Loucy (cell line): ENCODE data around the gene UMODL1.

Experiments used
- H2AFZ ChIP-seq: fragments of 200-600 bp; sonication (generic); 2 replicates; pipeline ENCODE4 v1.6.0; 2016; ENCODE audit warnings: antibody characterized with exemption, mild to moderate bottlenecking, low read length, moderate library complexity
- H3F3A ChIP-seq: fragments of 200-600 bp; 2 replicates; pipeline ENCODE4 v1.6.0; 2016; ENCODE audit warnings: antibody characterized with exemption, low read depth, mild to moderate bottlenecking
- H3K27me3 ChIP-seq: fragments of 200-600 bp; sonication (generic); 2 replicates; pipeline ENCODE4 v1.6.1; 2014; ENCODE audit warnings: low read length, mild to moderate bottlenecking; ENCODE audit not compliant: insufficient read depth, poor library complexity, severe bottlenecking
- H3K36me3 ChIP-seq: fragments of 200-600 bp; sonication (generic); 2 replicates; pipeline ENCODE4 v1.6.1; 2016; ENCODE audit warnings: low read length; ENCODE audit not compliant: insufficient read depth
- H3K4me1 ChIP-seq: fragments of 200-600 bp; sonication (generic); 2 replicates; pipeline ENCODE4 v1.5.1; 2014; ENCODE audit warnings: low read length, mild to moderate bottlenecking; ENCODE audit not compliant: insufficient read depth, poor library complexity, severe bottlenecking
- H3K4me2 ChIP-seq: fragments of 200-600 bp; sonication (generic); 2 replicates; pipeline ENCODE4 v1.6.0; 2014; ENCODE audit warnings: antibody characterized with exemption, low read length, low read depth, mild to moderate bottlenecking; ENCODE audit not compliant: poor library complexity, severe bottlenecking
- H3K4me3 ChIP-seq: fragments of 200-600 bp; sonication (generic); 2 replicates; pipeline ENCODE4 v1.5.1; 2014; ENCODE audit warnings: low read length, mild to moderate bottlenecking, mixed read lengths; ENCODE audit not compliant: poor library complexity, severe bottlenecking
- H3K79me2 ChIP-seq: fragments of 200-600 bp; sonication (generic); 2 replicates; pipeline ENCODE4 v1.6.1; 2014; ENCODE audit warnings: low read length; ENCODE audit not compliant: insufficient read depth
- H3K9ac ChIP-seq: fragments of 200-600 bp; sonication (generic); 2 replicates; pipeline ENCODE4 v1.6.0; 2014; ENCODE audit warnings: mild to moderate bottlenecking, low read depth, low read length, moderate library complexity; ENCODE audit not compliant: poor library complexity, severe bottlenecking
- H3K9me2 ChIP-seq: fragments of 200-600 bp; sonication (generic); replicated peaks from 2 replicates; pipeline ENCODE4 v1.6.1; 2016; ENCODE audit warnings: low read depth, low read length, mixed read lengths
- H3K9me3 ChIP-seq: fragments of 200-600 bp; sonication (generic); 2 replicates; pipeline ENCODE4 v1.6.1; 2014; ENCODE audit warnings: mild to moderate bottlenecking, antibody characterized with exemption, low read length, low read depth; ENCODE audit not compliant: insufficient read depth
- H4K20me1 ChIP-seq: fragments of 200-600 bp; sonication (generic); 2 replicates; pipeline ENCODE4 v1.6.0; 2014; ENCODE audit warnings: antibody characterized with exemption, low read length, mild to moderate bottlenecking; ENCODE audit not compliant: insufficient read depth, poor library complexity, severe bottlenecking
- EZH2phosphoT487 ChIP-seq: fragments of 200-600 bp; IDR thresholded peaks from 2 replicates; pipeline ENCODE4 v1.6.1; 2018; ENCODE audit warnings: antibody characterized with exemption, mild to moderate bottlenecking, moderate library complexity, borderline replicate concordance
- TF ChIP-seq, protein P1 (sequence below): fragments of 200-600 bp; sonication (generic); conservative IDR thresholded peaks from 2 replicates; pipeline ENCODE4 v1.5.1; 2014; ENCODE audit warnings: mild to moderate bottlenecking, antibody characterized with exemption, low read length

The UMODL1 gene

DNA sequence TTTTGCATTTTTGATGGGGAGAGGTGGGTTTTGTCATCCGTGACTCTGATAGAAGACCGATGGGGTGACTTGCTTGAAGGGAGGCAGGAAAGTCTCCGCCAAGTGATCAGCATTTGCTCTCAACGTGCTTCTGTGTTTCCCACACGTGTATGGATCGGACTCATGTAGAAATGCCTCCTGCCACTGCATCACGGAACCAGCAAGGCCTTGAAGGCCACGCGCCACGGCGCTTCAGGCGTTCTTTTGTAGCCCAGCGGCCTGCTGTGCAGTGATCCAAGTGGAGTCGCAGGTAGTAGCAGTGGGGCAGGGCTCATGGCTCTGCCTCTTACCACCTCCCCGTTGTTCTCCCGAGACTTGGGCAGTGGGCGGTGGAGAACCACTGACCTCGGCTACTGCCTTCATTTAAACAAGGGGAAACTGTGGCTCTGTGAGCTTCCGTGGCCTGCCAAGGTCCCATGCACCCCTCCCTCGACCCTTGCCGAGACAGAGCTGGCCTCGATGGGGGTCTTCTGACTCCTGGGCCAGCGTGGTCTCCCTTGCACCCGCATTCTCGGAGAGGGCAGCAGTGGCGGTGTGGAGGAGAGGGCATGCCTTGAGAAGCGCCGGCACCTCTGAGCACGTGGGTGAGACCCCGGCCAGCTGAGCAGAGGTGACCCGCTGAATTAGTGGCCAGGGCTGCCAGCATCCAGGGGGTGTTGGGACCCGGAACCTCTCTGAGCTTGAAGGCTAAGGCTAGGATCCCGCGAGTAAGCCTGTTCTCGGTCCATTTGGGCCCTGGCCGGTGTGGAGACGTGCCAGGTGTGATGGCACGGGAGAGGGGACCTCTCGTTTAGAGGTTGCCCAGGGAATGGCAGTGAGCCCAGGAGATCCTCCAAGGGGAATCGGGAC is 101.7 kb downstream of the UMODL1 start:
- peaks cover 13% of the 10 kb centered on the region for H3K4me1 ChIP-seq
- H3K27me3 ChIP-seq: no peaks in the 10 kb centered on the region
- H4K20me1 ChIP-seq: no peaks in the 10 kb centered on the region
- H3K4me3 ChIP-seq: no peak overlapping the region
- H3K9ac ChIP-seq: no peak overlapping the region
- no peaks in the 10 kb centered on the region for H3K36me3 ChIP-seq
- H3K4me2 ChIP-seq: no peak overlapping the region
- no peaks in the 10 kb centered on the region for H3K9me3 ChIP-seq
- H3K79me2 ChIP-seq: no peaks in the 10 kb centered on the region
- no peaks in the 10 kb centered on the region for H3F3A ChIP-seq
- H3K9me2 ChIP-seq: no peaks in the 10 kb centered on the region
- H2AFZ ChIP-seq: no peak overlapping the region
- TF ChIP-seq, protein P1, sequence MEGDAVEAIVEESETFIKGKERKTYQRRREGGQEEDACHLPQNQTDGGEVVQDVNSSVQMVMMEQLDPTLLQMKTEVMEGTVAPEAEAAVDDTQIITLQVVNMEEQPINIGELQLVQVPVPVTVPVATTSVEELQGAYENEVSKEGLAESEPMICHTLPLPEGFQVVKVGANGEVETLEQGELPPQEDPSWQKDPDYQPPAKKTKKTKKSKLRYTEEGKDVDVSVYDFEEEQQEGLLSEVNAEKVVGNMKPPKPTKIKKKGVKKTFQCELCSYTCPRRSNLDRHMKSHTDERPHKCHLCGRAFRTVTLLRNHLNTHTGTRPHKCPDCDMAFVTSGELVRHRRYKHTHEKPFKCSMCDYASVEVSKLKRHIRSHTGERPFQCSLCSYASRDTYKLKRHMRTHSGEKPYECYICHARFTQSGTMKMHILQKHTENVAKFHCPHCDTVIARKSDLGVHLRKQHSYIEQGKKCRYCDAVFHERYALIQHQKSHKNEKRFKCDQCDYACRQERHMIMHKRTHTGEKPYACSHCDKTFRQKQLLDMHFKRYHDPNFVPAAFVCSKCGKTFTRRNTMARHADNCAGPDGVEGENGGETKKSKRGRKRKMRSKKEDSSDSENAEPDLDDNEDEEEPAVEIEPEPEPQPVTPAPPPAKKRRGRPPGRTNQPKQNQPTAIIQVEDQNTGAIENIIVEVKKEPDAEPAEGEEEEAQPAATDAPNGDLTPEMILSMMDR: no peak
- TF ChIP-seq EZH2phosphoT487: no peak

DNA sequence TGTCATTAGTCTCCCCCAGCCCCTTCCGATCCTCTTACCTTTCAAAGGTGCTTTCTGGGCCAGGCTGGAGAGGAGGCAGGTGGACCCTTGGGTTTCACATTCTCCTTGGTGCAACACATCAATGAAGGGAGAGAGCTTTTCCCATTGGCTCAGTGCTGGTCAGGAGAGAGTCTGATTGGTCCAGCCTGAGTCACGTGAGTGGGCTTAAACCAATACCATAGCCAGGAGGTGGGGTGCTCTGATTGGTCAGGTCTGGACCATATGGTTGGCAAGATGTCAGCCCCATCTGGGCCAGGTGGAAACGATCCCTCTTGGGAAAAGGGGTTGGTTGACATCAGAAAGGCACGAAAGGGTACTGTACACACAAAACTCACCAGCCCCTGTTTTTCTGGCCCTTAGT is 103.1 kb downstream of the UMODL1 start:
- Histone ChIP-seq H3K36me3 (no peaks in the 10 kb centered on the region), H4K20me1 (no peaks in the 10 kb centered on the region), H3F3A (peaks cover 5% of the 10 kb centered on the region; the same call in 1 of the 2 replicates), H3K4me1 (peaks cover 13% of the 10 kb centered on the region), H3K9me2 (no peaks in the 10 kb centered on the region), H2AFZ (no peak overlapping the region), H3K9me3 (no peaks in the 10 kb centered on the region), H3K79me2 (no peaks in the 10 kb centered on the region), H3K27me3 (no peaks in the 10 kb centered on the region), H3K4me3 (peak overlapping the region; percentile 1), H3K4me2 (peak overlapping the region; percentile 8), H3K9ac (no peak overlapping the region)
- TF ChIP-seq, protein P1: no peak
- no peak for TF ChIP-seq EZH2phosphoT487

DNA sequence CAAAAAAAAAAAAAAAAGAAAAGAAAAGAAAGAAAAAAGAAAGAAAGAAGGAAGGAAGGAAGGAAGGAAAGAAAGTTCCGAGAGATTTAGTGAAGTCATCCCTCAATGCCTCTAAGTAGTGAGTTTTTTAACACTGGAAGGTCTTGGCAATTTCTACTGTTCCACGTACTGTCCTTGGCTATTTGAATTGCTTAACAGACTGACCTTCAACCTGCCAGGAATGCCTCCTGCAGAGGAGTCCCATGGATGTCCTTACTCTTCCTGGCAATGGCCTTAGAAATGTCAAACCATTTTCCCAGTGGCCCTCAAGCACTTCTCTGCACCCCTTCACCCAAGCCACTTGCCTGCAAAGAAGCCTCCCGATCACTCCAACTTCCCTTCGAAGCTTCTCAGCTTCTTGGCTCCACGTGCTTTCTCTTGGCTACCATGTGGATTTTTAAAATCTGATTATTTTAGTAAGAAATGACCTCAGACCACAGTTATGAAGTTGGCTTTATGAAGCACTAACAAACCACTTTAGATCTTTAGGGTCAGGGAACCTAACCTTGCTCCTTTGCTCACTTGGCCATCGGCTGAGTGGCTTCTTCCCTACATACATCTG is 104.1 kb downstream of the UMODL1 start:
- Histone ChIP-seq H3K79me2 (no peaks in the 10 kb centered on the region), H3F3A (peaks cover 10% of the 10 kb centered on the region), H3K27me3 (no peaks in the 10 kb centered on the region), H3K4me2 (no peak overlapping the region), H3K36me3 (no peaks in the 10 kb centered on the region), H3K9me3 (no peaks in the 10 kb centered on the region), H3K9ac (no peak overlapping the region), H3K9me2 (no peaks in the 10 kb centered on the region), H3K4me3 (no peak overlapping the region), H3K4me1 (peaks cover 7% of the 10 kb centered on the region), H2AFZ (no peak overlapping the region), H4K20me1 (no peaks in the 10 kb centered on the region)
- TF ChIP-seq EZH2phosphoT487: no peak
- TF ChIP-seq, protein P1: no peak
